SK-N-SH (cell line): ENCODE results near the gene ITGAL. TPM values are rescaled to one million over a fixed set of nuclear protein-coding genes. Genes with fewer than 3 reads are reported as not detected.

Experiments
- CTCF ChIA-PET: fragments of 300-600, 350-600 bp; formaldehyde crosslinking; extraction: SDS; loops from one replicate; lab custom pipeline; 2021; lab: Yijun Ruan, JAX
- POLR2A ChIA-PET: fragments of 350-600 bp; sonication (Branson Sonifier 250); formaldehyde crosslinking; extraction: SDS; loops from one replicate; lab custom pipeline; 2020; ENCODE audit warnings: antibody characterized with exemption, inconsistent platforms; lab: Yijun Ruan, JAX
- DNase-seq: peaks from one replicate; pipeline ENCODE4 v3.0.0; 2012
- H2AFZ ChIP-seq: fragments of 200-600 bp; sonication (generic); 2 replicates; pipeline ENCODE4 v1.8.1; 2016; ENCODE audit warnings: antibody characterized with exemption, mild to moderate bottlenecking, low read depth
- H3F3A ChIP-seq: fragments of 200-600 bp; sonication (generic); replicated peaks from 2 replicates; pipeline ENCODE3; 2016; ENCODE audit warnings: antibody characterized with exemption, mild to moderate bottlenecking; ENCODE audit not compliant: insufficient read depth
- H3K27ac ChIP-seq, 2 experiments: fragments of 200-500 bp in 1 of 2; fragments of 200-600 bp in 1 of 2; sonication (Bioruptor generic) in 1 of 2; sonication (generic), shearing (Covaris generic) in 1 of 2; 2 replicates each; pipeline versions ENCODE4 v1.5.1 to v1.6.1; 2014 to 2016; ENCODE audit warnings: low read depth in 2 of 2, inconsistent platforms in 1 of 2, low read length in 1 of 2, mild to moderate bottlenecking in 1 of 2, mixed read lengths in 1 of 2
- H3K27me3 ChIP-seq: fragments of 200-600 bp; sonication (generic), shearing (Covaris generic); 2 replicates; pipeline ENCODE4 v1.6.1; 2016; ENCODE audit warnings: mixed run types; ENCODE audit not compliant: insufficient read depth
- H3K36me3 ChIP-seq, 2 experiments: fragments of 200-500 bp in 1 of 2; fragments of 200-600 bp in 1 of 2; sonication (Bioruptor generic) in 1 of 2; sonication (generic) in 1 of 2; replicated peaks in 1 of 2; 2 replicates each; pipeline versions ENCODE3 to v1.5.1; 2014 to 2016; ENCODE audit warnings: low read length in 1 of 2, mild to moderate bottlenecking in 1 of 2; ENCODE audit not compliant: insufficient read depth in 2 of 2, control insufficient read depth in 1 of 2
- H3K4me1 ChIP-seq, 2 experiments: fragments of 200-500 bp in 1 of 2; fragments of 200-600 bp in 1 of 2; sonication (Bioruptor generic) in 1 of 2; sonication (generic), shearing (Covaris generic) in 1 of 2; 2 replicates each; pipeline versions ENCODE4 v1.5.1 to v1.6.1; 2014 to 2016; ENCODE audit warnings: low read depth in 1 of 2, low read length in 1 of 2, mixed run types in 1 of 2; ENCODE audit not compliant: insufficient read depth in 2 of 2, control insufficient read depth in 1 of 2
- H3K4me2 ChIP-seq: fragments of 200-600 bp; sonication (generic), shearing (Covaris generic); 2 replicates; pipeline ENCODE4 v1.6.1; 2017; ENCODE audit warnings: mixed run types
- H3K4me3 ChIP-seq, 2 experiments: fragments of 200-500 bp in 1 of 2; fragments of 200-600 bp in 1 of 2; sonication (Bioruptor generic) in 1 of 2; sonication (generic), shearing (Covaris generic) in 1 of 2; 2 replicates each; pipeline versions ENCODE4 v1.5.1 to v1.8.1; 2014 to 2016; ENCODE audit warnings: low read depth in 2 of 2, inconsistent platforms in 1 of 2, low read length in 1 of 2, mild to moderate bottlenecking in 1 of 2, mixed read lengths in 1 of 2, moderate library complexity in 1 of 2
- H3K79me2 ChIP-seq: fragments of 200-600 bp; sonication (generic); 2 replicates; pipeline ENCODE4 v1.8.1; 2017; ENCODE audit warnings: mild to moderate bottlenecking; ENCODE audit not compliant: insufficient read depth
- H3K9ac ChIP-seq: fragments of 200-600 bp; sonication (generic); 2 replicates; pipeline ENCODE4 v1.6.1; 2017; ENCODE audit warnings: mixed run types
- H3K9me2 ChIP-seq: fragments of 200-600 bp; sonication (generic); 2 replicates; pipeline ENCODE4 v1.6.1; 2017; ENCODE audit warnings: mixed run types
- H3K9me3 ChIP-seq: fragments of 200-600 bp; sonication (generic); 2 replicates; pipeline ENCODE4 v1.6.1; 2017; ENCODE audit warnings: mixed run types, mild to moderate bottlenecking, moderate library complexity
- H4K20me1 ChIP-seq: fragments of 200-600 bp; sonication (generic); 2 replicates; pipeline ENCODE4 v1.6.1; 2017; ENCODE audit warnings: mild to moderate bottlenecking, mixed run types; ENCODE audit not compliant: insufficient read depth
- CHD2 ChIP-seq: fragments of 150-350 bp; IDR thresholded peaks from 2 replicates; pipeline ENCODE4 v1.6.1; 2018; ENCODE audit warnings: low read length; ENCODE audit not compliant: partially characterized antibody
- EP300 ChIP-seq, 2 experiments: IDR thresholded peaks; 2 replicates each; pipeline versions ENCODE4 v1.4.0 to v1.6.1; 2012; ENCODE audit warnings: borderline replicate concordance in 1 of 2, low read depth in 1 of 2, low read length in 1 of 2
- FOSL2 ChIP-seq: IDR thresholded peaks from 2 replicates; pipeline ENCODE4 v1.4.0; 2012; ENCODE audit warnings: low read depth, mild to moderate bottlenecking, moderate library complexity, borderline replicate concordance
- FOXJ3 ChIP-seq: sonication (generic); formaldehyde crosslinking; IDR thresholded peaks from 2 replicates; pipeline ENCODE4 v1.5.1; 2020; ENCODE audit warnings: mild to moderate bottlenecking, missing genetic modification reagents
- GABPA ChIP-seq: IDR thresholded peaks from 2 replicates; pipeline ENCODE4 v1.4.0; 2012; ENCODE audit warnings: low read depth, mild to moderate bottlenecking
- JUND ChIP-seq: IDR thresholded peaks from 2 replicates; pipeline ENCODE4 v1.4.0; 2012
- MEF2A ChIP-seq: IDR thresholded peaks from 2 replicates; pipeline ENCODE4 v1.4.0; 2012; ENCODE audit warnings: low read depth, borderline replicate concordance
- NRF1 ChIP-seq: IDR thresholded peaks from 2 replicates; pipeline ENCODE4 v1.6.1; 2012; ENCODE audit warnings: low read depth, mild to moderate bottlenecking, low read length
- PBX3 ChIP-seq: IDR thresholded peaks from 2 replicates; pipeline ENCODE4; 2012
- RCOR1 ChIP-seq: fragments of 150-350 bp; IDR thresholded peaks from 2 replicates; pipeline ENCODE4 v1.6.1; 2017; ENCODE audit warnings: antibody characterized with exemption, low read length
- REST ChIP-seq: IDR thresholded peaks from 2 replicates; pipeline ENCODE4 v1.6.1; 2012; ENCODE audit warnings: mild to moderate bottlenecking, low read depth, low read length, moderate library complexity
- SIN3A ChIP-seq: IDR thresholded peaks from 2 replicates; pipeline ENCODE4 v1.6.1; 2012; ENCODE audit warnings: low read depth, mild to moderate bottlenecking, low read length, moderate library complexity, borderline replicate concordance
- TAF1 ChIP-seq: IDR thresholded peaks from 2 replicates; pipeline ENCODE4 v1.6.1; 2012; ENCODE audit warnings: low read depth, mild to moderate bottlenecking, low read length, moderate library complexity, borderline replicate concordance
- USF1 ChIP-seq: IDR thresholded peaks from 2 replicates; pipeline ENCODE4 v1.4.0; 2012; ENCODE audit warnings: low read depth, borderline replicate concordance
- YY1 ChIP-seq: IDR thresholded peaks from 2 replicates; pipeline ENCODE4 v1.4.0; 2012; ENCODE audit warnings: low read depth, mild to moderate bottlenecking
- WGBS: methylation state at CpG from one replicate; pipeline ENCODE4 v1.1.6; 2017; ENCODE audit warnings: low lambda C conversion rate; 5-methylcytosine and 5-hydroxymethylcytosine counted together
- polyA plus RNA-seq, 3 experiments: library from polyadenylated mRNA; depleted of rRNA; stranded (reverse); fragments of >200 nt; gene quantifications; 2 replicates each; pipeline ENCODE4 v1.2.3, GENCODE V29; 2012
- TF ChIP-seq, protein P1 (sequence below): fragments of 150-350 bp; IDR thresholded peaks from 2 replicates; pipeline ENCODE4 v1.6.1; 2016; ENCODE audit warnings: mild to moderate bottlenecking, low read depth, low read length
- TF ChIP-seq, protein P2 (sequence below): fragments of 150-350 bp; IDR thresholded peaks from 2 replicates; pipeline ENCODE4 v1.6.1; 2017; ENCODE audit warnings: antibody characterized with exemption, low read length, low read depth, borderline replicate concordance
- TF ChIP-seq, protein P3 (sequence below): IDR thresholded peaks from 2 replicates; pipeline ENCODE4 v1.4.0; 2012; ENCODE audit warnings: low read depth, borderline replicate concordance

Gene ITGAL
- polyA plus RNA-seq, 1 of the 3 experiments (the other 2 are of a cell fraction): 0.12 TPM

DNA sequence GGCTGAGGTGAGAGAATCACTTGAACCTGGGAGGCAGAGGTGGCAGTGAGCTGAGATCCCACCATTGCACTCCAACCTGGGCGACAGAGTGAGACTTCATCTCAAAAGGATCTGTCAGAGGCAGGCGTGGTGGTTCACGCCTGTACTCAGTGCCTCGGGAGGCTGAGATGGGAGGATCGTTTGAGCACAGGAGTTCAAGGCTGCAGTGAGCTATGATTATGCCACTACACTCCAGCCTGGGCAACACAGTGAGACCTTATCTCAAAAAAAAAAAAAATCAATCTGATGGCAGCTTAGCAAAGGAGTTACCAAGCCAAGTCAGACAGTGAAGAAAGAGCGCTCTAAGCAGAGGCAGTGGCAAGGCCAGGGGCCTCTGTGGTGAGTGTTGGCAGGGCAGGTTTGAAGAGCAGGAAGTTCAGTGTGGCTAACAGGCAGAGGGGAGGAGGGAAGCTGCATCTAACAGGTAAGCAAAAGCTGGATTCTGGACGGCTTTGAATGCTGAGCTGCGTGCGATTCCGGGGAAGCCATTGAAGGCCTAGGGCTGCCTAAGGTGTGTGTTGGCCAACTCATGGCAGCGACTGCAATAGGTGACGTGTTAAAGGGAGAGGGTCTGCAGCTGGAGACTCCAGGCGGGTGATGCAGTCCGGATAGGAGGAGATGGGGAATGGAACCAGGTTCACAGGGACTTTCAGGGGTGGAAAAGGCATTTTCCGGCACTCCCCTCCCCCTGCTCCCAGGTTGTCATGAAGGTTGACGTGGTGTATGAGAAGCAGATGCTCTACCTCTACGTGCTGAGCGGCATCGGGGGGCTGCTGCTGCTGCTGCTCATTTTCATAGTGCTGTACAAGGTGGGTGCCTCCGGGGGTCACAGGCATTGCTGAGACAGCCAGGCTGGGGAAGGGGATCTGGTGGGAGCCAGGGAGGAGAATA is 46.8 kb downstream of the ITGAL start:
- CTCF ChIA-PET: interaction anchor here (0.6 to 2.1 kb wide), 3 partner anchors 69 to 407 kb away, joined by 3 to 5 read pairs (median 4); no protein-coding TSS in a partner anchor
- Histone ChIP-seq H3K27me3 (no peaks in the 10 kb centered on the region), H2AFZ (no peak overlapping the region), H3F3A (no peaks in the 10 kb centered on the region), H3K9ac (no peak overlapping the region), H3K4me3 (no peak overlapping the region), H3K27ac (no peak overlapping the region), H4K20me1 (no peaks in the 10 kb centered on the region), H3K4me1 (no peaks in the 10 kb centered on the region; a peak in 1 of 4 replicates), H3K4me2 (no peak overlapping the region), H3K9me2 (no peaks in the 10 kb centered on the region), H3K79me2 (no peaks in the 10 kb centered on the region), H3K9me3 (no peaks in the 10 kb centered on the region), H3K36me3 (peaks cover 0 to 1% of the 10 kb centered on the region in 2 experiments)
- TF ChIP-seq PBX3: no peak
- TF ChIP-seq CHD2: no peak
- no peak for TF ChIP-seq NRF1
- TF ChIP-seq, protein P1, sequence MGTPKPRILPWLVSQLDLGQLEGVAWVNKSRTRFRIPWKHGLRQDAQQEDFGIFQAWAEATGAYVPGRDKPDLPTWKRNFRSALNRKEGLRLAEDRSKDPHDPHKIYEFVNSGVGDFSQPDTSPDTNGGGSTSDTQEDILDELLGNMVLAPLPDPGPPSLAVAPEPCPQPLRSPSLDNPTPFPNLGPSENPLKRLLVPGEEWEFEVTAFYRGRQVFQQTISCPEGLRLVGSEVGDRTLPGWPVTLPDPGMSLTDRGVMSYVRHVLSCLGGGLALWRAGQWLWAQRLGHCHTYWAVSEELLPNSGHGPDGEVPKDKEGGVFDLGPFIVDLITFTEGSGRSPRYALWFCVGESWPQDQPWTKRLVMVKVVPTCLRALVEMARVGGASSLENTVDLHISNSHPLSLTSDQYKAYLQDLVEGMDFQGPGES: no peak
- TF ChIP-seq USF1: no peak
- no peak for TF ChIP-seq GABPA
- TF ChIP-seq TAF1: no peak
- no peak for TF ChIP-seq EP300 (IDR thresholded peaks at IDR 0.05; ENCODE audit: borderline replicate concordance in 1 of 2, low read depth in 1 of 2, low read length in 1 of 2)
- no peak for TF ChIP-seq RCOR1
- TF ChIP-seq YY1: no peak
- TF ChIP-seq, protein P2, sequence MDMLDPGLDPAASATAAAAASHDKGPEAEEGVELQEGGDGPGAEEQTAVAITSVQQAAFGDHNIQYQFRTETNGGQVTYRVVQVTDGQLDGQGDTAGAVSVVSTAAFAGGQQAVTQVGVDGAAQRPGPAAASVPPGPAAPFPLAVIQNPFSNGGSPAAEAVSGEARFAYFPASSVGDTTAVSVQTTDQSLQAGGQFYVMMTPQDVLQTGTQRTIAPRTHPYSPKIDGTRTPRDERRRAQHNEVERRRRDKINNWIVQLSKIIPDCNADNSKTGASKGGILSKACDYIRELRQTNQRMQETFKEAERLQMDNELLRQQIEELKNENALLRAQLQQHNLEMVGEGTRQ: no peak
- no peak for TF ChIP-seq SIN3A
- no peak for TF ChIP-seq FOXJ3 (CRISPR knock-in tag)
- TF ChIP-seq JUND: no peak
- TF ChIP-seq FOSL2: no peak
- no peak for TF ChIP-seq MEF2A
- TF ChIP-seq REST: no peak
- TF ChIP-seq, protein P3, sequence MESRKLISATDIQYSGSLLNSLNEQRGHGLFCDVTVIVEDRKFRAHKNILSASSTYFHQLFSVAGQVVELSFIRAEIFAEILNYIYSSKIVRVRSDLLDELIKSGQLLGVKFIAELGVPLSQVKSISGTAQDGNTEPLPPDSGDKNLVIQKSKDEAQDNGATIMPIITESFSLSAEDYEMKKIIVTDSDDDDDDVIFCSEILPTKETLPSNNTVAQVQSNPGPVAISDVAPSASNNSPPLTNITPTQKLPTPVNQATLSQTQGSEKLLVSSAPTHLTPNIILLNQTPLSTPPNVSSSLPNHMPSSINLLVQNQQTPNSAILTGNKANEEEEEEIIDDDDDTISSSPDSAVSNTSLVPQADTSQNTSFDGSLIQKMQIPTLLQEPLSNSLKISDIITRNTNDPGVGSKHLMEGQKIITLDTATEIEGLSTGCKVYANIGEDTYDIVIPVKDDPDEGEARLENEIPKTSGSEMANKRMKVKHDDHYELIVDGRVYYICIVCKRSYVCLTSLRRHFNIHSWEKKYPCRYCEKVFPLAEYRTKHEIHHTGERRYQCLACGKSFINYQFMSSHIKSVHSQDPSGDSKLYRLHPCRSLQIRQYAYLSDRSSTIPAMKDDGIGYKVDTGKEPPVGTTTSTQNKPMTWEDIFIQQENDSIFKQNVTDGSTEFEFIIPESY: no peak
- 85% methylated on average over 20 of the region's 20 CpGs for WGBS
- no peak for DNase-seq
- POLR2A ChIA-PET: no interaction called here
